ENCODE data around the gene SHTN1.

DNA sequence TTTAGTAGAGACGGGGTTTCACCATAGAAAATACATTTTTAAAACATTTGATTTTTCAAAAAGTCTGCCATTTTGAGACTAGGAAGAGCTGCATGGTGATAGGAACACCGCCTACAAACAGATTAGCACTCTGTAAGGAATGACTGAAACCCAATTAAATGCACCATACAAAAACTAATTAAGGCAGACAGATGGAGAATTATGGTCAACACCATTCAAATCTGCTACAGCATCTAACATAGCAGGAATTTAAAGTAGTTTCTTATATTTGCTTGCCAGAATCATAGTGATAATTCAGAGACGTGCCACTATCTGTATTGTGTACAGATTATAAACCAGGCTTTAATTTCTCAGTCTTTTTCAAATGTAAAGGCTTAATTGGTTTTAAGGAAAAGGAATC, 87.5 kb downstream of the SHTN1 start:
- TF ChIP-seq, protein P1, sequence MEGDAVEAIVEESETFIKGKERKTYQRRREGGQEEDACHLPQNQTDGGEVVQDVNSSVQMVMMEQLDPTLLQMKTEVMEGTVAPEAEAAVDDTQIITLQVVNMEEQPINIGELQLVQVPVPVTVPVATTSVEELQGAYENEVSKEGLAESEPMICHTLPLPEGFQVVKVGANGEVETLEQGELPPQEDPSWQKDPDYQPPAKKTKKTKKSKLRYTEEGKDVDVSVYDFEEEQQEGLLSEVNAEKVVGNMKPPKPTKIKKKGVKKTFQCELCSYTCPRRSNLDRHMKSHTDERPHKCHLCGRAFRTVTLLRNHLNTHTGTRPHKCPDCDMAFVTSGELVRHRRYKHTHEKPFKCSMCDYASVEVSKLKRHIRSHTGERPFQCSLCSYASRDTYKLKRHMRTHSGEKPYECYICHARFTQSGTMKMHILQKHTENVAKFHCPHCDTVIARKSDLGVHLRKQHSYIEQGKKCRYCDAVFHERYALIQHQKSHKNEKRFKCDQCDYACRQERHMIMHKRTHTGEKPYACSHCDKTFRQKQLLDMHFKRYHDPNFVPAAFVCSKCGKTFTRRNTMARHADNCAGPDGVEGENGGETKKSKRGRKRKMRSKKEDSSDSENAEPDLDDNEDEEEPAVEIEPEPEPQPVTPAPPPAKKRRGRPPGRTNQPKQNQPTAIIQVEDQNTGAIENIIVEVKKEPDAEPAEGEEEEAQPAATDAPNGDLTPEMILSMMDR (IDR thresholded peaks at IDR 0.05), result no peak
- TF ChIP-seq POLR2A (IDR thresholded peaks at IDR 0.05), result no peak
